IPS-20b (cell line): Measurements from ENCODE around the gene SPNS3.

ENCODE experiments used
- H3K27ac ChIP-seq: one replicate; pipeline ENCODE4 v1.5.1; 2013; ENCODE audit warnings: low read length
- H3K27me3 ChIP-seq: 2 replicates; pipeline ENCODE4 v1.6.1; 2013; ENCODE audit warnings: mild to moderate bottlenecking, low read length, inconsistent platforms; ENCODE audit not compliant: insufficient read depth
- H3K36me3 ChIP-seq: 2 replicates; pipeline ENCODE4 v1.6.1; 2013; ENCODE audit warnings: low read depth, mild to moderate bottlenecking, inconsistent platforms, low read length, moderate library complexity; ENCODE audit not compliant: insufficient read depth
- H3K4me1 ChIP-seq: 2 replicates; pipeline ENCODE4 v1.6.1; 2013; ENCODE audit warnings: mild to moderate bottlenecking, control low read depth, inconsistent platforms, low read length, moderate library complexity; ENCODE audit not compliant: insufficient read depth
- H3K4me3 ChIP-seq: 2 replicates; pipeline ENCODE4 v1.5.1; 2013; ENCODE audit warnings: mild to moderate bottlenecking, low read length, inconsistent platforms
- H3K9ac ChIP-seq: 2 replicates; pipeline ENCODE4 v1.6.1; 2013; ENCODE audit warnings: low read depth, mild to moderate bottlenecking, inconsistent platforms, low read length, moderate library complexity
- H3K9me3 ChIP-seq: 2 replicates; pipeline ENCODE4 v1.6.1; 2013; ENCODE audit warnings: mild to moderate bottlenecking, low read depth, low read length, inconsistent platforms; ENCODE audit not compliant: insufficient read depth

Gene SPNS3

DNA sequence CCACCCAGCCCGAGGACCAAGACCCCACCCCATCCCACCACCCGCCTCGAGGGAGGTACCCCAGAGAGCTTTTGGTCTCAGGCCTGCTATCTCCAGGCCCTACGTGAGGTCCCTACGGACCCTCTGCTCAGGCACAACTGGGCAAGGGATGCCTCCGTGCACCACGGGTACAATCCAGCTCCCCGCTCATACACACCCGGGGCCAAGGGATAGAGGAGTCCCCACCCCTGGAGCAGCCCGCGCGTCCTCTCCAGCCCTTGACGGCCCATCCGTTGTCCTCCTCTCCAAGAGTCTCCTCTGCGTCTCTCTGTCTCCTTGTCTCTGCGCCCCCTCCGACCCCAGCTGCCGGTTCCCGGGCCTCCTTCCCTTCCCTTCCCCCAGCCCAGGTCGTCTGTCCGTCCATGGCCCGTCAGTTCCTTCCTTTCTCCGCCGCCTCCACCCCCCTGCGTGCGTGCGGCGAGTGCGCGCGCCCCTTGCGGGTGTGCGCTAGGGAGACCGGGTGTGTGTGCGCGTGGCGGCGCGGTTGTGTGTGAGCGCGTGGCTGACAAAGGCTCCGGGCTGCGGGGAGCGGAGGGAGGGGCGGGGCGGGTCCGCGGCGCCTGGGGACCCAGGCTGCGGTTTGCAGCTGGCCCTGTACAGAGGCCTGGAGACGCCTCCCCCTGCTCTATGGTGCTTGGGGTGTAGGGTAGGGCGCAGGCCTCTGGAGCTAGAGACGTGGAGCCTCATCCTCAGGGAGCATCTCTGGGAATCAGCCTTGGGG, 65.9 kb downstream of the SPNS3 start:
- H3K9me3 ChIP-seq, result no peaks in the 10 kb centered on the region
- H3K9ac ChIP-seq, result no peak overlapping the region
- peaks cover 61% of the 10 kb centered on the region for H3K27me3 ChIP-seq
- H3K4me3 ChIP-seq, result peak overlapping the region; percentile 65
- H3K36me3 ChIP-seq, result no peaks in the 10 kb centered on the region
- H3K4me1 ChIP-seq, result peaks cover 2% of the 10 kb centered on the region; the same call in 1 of the 2 replicates
- no peak overlapping the region for H3K27ac ChIP-seq

DNA sequence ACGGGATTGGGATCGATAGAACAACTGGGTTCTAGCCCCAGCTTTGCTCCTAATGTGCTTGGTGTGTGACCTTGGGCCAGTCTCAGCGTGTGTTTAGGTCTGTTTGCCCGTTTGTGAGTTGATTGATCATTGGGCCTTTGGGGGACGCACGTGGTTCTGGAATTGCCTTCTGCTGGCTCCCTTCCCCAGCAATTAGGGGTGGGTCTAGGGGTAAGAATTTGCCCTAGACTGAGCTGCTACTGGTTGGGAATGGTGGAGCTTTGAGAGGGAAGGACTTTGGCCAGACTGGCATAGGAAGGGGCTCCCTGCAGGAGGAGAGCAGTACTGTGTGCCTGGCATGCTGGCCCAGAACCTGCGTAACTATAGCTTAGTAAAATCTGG, 66.4 kb downstream of the SPNS3 start:
- no peaks in the 10 kb centered on the region for H3K9me3 ChIP-seq
- H3K27me3 ChIP-seq, result peaks cover 61% of the 10 kb centered on the region
- H3K36me3 ChIP-seq, result no peaks in the 10 kb centered on the region
- peak overlapping the region; percentile 65 for H3K4me3 ChIP-seq
- peaks cover 2% of the 10 kb centered on the region; the same call in 1 of the 2 replicates for H3K4me1 ChIP-seq
- no peak overlapping the region for H3K9ac ChIP-seq
- no peak overlapping the region for H3K27ac ChIP-seq

GRCh38 chr17:4501295-4501949, 67.7 kb downstream of the SPNS3 start:
- Histone ChIP-seq H3K9ac (no peak overlapping the region), H3K9me3 (no peaks in the 10 kb centered on the region), H3K4me3 (no peak overlapping the region), H3K36me3 (no peaks in the 10 kb centered on the region), H3K27ac (no peak overlapping the region), H3K4me1 (peaks cover 2% of the 10 kb centered on the region; the same call in 1 of the 2 replicates), H3K27me3 (peaks cover 56% of the 10 kb centered on the region)

DNA sequence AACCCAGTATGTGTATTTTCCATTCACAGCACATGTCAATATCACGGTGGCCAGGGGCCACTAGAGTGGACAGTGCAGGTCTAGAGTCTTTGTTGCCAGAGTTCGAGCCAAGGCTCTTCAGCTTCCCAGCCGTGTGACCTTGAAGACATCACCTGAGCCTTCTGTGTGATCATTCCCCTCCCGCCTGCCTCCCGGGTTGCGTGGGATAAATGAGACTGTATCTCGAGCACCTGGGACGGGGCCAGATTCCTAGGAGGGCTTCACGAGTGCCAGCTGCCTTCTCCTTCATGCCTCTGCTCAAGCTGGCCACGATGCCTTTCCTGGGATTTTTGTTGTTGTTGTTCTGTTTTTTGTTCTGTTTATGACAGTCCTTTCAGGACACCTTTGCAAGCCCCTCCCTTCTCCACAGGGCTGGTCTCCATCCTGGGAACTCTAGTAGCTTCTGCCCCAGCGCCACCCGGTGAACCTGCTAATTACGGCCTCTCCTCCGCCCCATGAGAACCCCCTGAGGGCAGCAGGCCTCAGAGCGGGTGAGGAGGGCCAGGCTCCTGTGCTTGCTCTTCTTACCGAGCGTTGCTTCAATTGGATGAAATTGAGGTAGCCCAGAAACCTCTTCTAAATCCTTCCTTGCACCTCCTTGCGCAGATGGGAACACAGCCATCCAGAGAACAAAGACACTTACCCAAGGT, 68.9 kb downstream of the SPNS3 start:
- H3K4me1 ChIP-seq, result peaks cover 2% of the 10 kb centered on the region; the same call in 1 of the 2 replicates
- no peak overlapping the region for H3K9ac ChIP-seq
- H3K27me3 ChIP-seq, result peaks cover 44% of the 10 kb centered on the region
- H3K4me3 ChIP-seq, result no peak overlapping the region
- no peaks in the 10 kb centered on the region for H3K9me3 ChIP-seq
- H3K27ac ChIP-seq, result no peak overlapping the region
- H3K36me3 ChIP-seq, result no peaks in the 10 kb centered on the region

DNA sequence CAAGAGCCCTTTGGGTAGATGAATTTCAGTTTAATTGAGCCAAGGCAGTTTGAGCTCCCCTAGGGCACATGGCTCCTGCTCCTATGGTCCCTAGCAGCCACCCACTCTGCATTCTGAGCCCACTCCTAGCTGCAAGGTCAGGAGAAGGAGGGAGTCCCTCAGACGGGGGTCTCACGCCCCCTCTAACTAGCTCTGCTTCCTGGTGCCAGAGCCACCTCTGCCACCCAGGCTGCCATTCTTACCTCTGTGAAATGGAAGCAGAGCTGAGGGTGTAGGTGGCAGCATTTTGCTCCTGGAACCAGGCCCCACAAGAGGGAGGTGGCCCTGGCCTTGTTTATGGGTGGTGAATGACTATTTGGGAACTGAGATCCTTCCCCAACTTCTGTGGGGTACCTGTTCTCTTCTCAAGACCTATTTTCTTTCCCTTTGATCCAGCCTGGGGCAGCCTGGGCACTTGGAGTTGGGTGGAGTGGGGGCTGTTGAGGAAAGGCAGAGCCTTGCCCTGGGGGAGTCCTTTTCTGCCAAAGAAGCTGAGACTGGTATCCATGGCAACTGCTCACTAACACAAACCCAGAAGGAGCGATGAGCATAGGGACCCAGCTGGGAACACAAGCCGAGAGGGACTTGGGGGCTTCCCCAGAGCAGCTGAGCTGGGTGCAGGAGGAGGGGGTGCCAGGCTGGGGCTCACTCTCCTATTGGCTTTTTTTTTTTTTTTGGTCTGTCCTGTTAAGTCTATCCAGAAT, 69.7 kb downstream of the SPNS3 start:
- Histone ChIP-seq H3K9me3 (no peaks in the 10 kb centered on the region), H3K27me3 (peaks cover 35% of the 10 kb centered on the region), H3K4me3 (no peak overlapping the region), H3K36me3 (no peaks in the 10 kb centered on the region), H3K4me1 (no peaks in the 10 kb centered on the region), H3K9ac (no peak overlapping the region), H3K27ac (no peak overlapping the region)

DNA sequence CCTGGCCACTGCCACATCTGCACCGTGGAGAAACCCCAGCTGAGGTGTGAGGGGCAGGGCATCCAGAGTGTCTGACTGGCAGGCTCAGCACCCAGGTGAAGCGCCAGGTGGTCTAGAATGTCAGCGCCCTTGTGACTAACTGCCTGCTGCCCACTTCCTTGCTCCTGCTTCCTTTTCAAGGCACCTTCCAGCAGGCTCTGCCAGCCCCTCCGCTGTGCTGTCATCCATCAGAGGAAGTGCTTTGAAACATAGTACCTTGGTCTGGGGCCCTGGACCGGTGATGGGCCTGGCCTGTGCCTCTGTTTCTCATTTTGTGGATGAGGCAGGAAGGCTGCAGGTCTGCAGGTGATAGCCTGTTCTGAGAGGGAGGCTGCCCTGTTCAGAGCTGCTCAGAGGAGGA, 70.4 kb downstream of the SPNS3 start:
- Histone ChIP-seq H3K36me3 (no peaks in the 10 kb centered on the region), H3K27ac (no peak overlapping the region), H3K4me1 (no peaks in the 10 kb centered on the region), H3K9me3 (no peaks in the 10 kb centered on the region), H3K27me3 (peaks cover 33% of the 10 kb centered on the region), H3K4me3 (no peak overlapping the region), H3K9ac (no peak overlapping the region)

- no peak overlapping the region for H3K27ac ChIP-seq
- H3K4me1 ChIP-seq, result no peaks in the 10 kb centered on the region
- no peak overlapping the region for H3K4me3 ChIP-seq
- H3K9me3 ChIP-seq, result no peaks in the 10 kb centered on the region
- no peak overlapping the region for H3K9ac ChIP-seq
- H3K36me3 ChIP-seq, result no peaks in the 10 kb centered on the region
- H3K27me3 ChIP-seq, result peaks cover 24% of the 10 kb centered on the region
Measured at GRCh38 chr17:4505187-4505586, 71.4 kb downstream of the SPNS3 start.

- Histone ChIP-seq H3K4me1 (no peaks in the 10 kb centered on the region), H3K27me3 (peaks cover 21% of the 10 kb centered on the region), H3K9me3 (no peaks in the 10 kb centered on the region), H3K9ac (no peak overlapping the region), H3K27ac (no peak overlapping the region), H3K36me3 (no peaks in the 10 kb centered on the region), H3K4me3 (no peak overlapping the region)
Measured at GRCh38 chr17:4506175-4506813, 72.6 kb downstream of the SPNS3 start.

GRCh38 chr17:4506892-4507291, 73.2 kb downstream of the SPNS3 start:
- H3K27ac ChIP-seq, result no peak overlapping the region
- H3K4me1 ChIP-seq, result no peaks in the 10 kb centered on the region
- no peaks in the 10 kb centered on the region for H3K9me3 ChIP-seq
- H3K36me3 ChIP-seq, result no peaks in the 10 kb centered on the region
- no peak overlapping the region for H3K9ac ChIP-seq
- no peak overlapping the region for H3K4me3 ChIP-seq
- H3K27me3 ChIP-seq, result peaks cover 16% of the 10 kb centered on the region

- Histone ChIP-seq H3K4me1 (no peaks in the 10 kb centered on the region), H3K36me3 (no peaks in the 10 kb centered on the region), H3K27ac (no peak overlapping the region), H3K9me3 (no peaks in the 10 kb centered on the region), H3K4me3 (no peak overlapping the region), H3K27me3 (peaks cover 12% of the 10 kb centered on the region; the same call in 1 of the 2 replicates), H3K9ac (no peak overlapping the region)
Measured at GRCh38 chr17:4507361-4508111, 73.8 kb downstream of the SPNS3 start.
